K562 (cell line): ENCODE measurements around the gene SBF1. TPM values are rescaled to one million over a fixed set of nuclear protein-coding genes. Genes with fewer than 3 reads are reported as not detected.

Experiments
- ATAC-seq: fragments of 200-7000 bp; cut with Tn5 transposase; 3 replicates; pipeline ENCODE4 v1.9.1; 2020; ENCODE audit warnings: moderate library complexity
- BruUV-seq: library from RNA; stranded (reverse); fragments of 400-500 nt; replicated peaks from 2 replicates; lab custom pipeline; 2021; lab: Mats Ljungman, UMichigan
- CTCF ChIA-PET: fragments of 300-600 bp; formaldehyde crosslinking; extraction: SDS; loops from one replicate; lab custom pipeline; 2021; ENCODE audit warnings: low intra/inter-chr PET ratio; lab: Yijun Ruan, JAX
- POLR2A ChIA-PET: fragments of 300-600, 350-650 bp; sonication (Branson Sonifier 250); formaldehyde crosslinking; extraction: SDS; loops from one replicate; lab custom pipeline; 2021; ENCODE audit warnings: antibody characterized with exemption, inconsistent platforms; lab: Yijun Ruan, JAX
- DNase-seq, 4 experiments: peaks; one replicate each; pipeline versions ENCODE4 v3.0.0 to v3.0.0-alpha.2; 2011 to 2018; ENCODE audit warnings: low spot score in 3 of 4, mixed read lengths in 3 of 4; ENCODE audit errors: extremely low read depth in 1 of 4
- FAIRE-seq: peaks from 2 replicates; lab custom pipeline; 2011; peaks lifted over from hg19 to GRCh38; lab: Jason Lieb, UNC
- H2AFZ ChIP-seq: 2 replicates; pipeline ENCODE4 v1.6.0; 2011; ENCODE audit warnings: low read depth, low read length, control low read depth, inconsistent platforms
- H3K27ac ChIP-seq: fragments of 200-600 bp; 3 replicates; pipeline ENCODE4 v1.8.0; 2011; ENCODE audit warnings: low read depth, mild to moderate bottlenecking, control low read depth, inconsistent platforms, low read length, moderate library complexity, mixed read lengths; ENCODE audit errors: extremely low read depth
- H3K27me3 ChIP-seq, 2 experiments: fragments of 300-600 bp in 1 of 2; 2 replicates in 1 of 2; 3 replicates in 1 of 2; pipeline versions ENCODE4 v1.6.0 to v1.8.0; 2011; ENCODE audit warnings: inconsistent platforms in 2 of 2, low read length in 2 of 2, mild to moderate bottlenecking in 1 of 2, mixed read lengths in 1 of 2, moderate library complexity in 1 of 2; ENCODE audit not compliant: control insufficient read depth in 2 of 2, insufficient read depth in 2 of 2
- H3K36me3 ChIP-seq: fragments of 300-600 bp; 3 replicates; pipeline ENCODE4 v1.8.0; 2011; ENCODE audit warnings: mild to moderate bottlenecking, low read length, inconsistent platforms; ENCODE audit not compliant: control insufficient read depth, insufficient read depth
- H3K4me1 ChIP-seq, 2 experiments: fragments of 200-600 bp in 1 of 2; replicated peaks in 1 of 2; 2 replicates in 1 of 2; 3 replicates in 1 of 2; pipeline versions ENCODE4 v1.5.1 to v1.8.0; 2011; ENCODE audit warnings: inconsistent platforms in 2 of 2, low read length in 2 of 2, mild to moderate bottlenecking in 1 of 2, mixed read lengths in 1 of 2, moderate library complexity in 1 of 2; ENCODE audit not compliant: control insufficient read depth in 2 of 2, insufficient read depth in 2 of 2
- H3K4me2 ChIP-seq: 2 replicates; pipeline ENCODE4 v1.6.1; 2011; ENCODE audit warnings: low read length, control low read depth, inconsistent platforms, mixed read lengths; ENCODE audit not compliant: insufficient read depth
- H3K4me3 ChIP-seq: fragments of 200-600 bp; sonication (generic), shearing (Covaris generic); 2 replicates; pipeline ENCODE4 v1.5.1; 2016; ENCODE audit warnings: control low read depth, inconsistent platforms
- H3K79me2 ChIP-seq: fragments of 200-600 bp; 3 replicates; pipeline ENCODE4 v1.8.0; 2011; ENCODE audit warnings: low read length, inconsistent platforms; ENCODE audit not compliant: control insufficient read depth, insufficient read depth
- H3K9ac ChIP-seq, 2 experiments: 2 replicates each; pipeline versions ENCODE4 v1.6.0 to v1.6.1; 2011; ENCODE audit warnings: low read depth in 2 of 2, low read length in 2 of 2, control low read depth in 1 of 2, inconsistent platforms in 1 of 2, mild to moderate bottlenecking in 1 of 2, mixed read lengths in 1 of 2; ENCODE audit not compliant: insufficient read depth in 1 of 2
- H3K9me1 ChIP-seq: one replicate; pipeline ENCODE4 v1.6.0; 2011; ENCODE audit warnings: inconsistent platforms, mild to moderate bottlenecking, low read length, moderate library complexity; ENCODE audit not compliant: control insufficient read depth, insufficient read depth
- H3K9me3 ChIP-seq: replicated peaks from 2 replicates; pipeline ENCODE4 v1.5.1; 2011; ENCODE audit warnings: low read depth, low read length, inconsistent platforms; ENCODE audit not compliant: control insufficient read depth, insufficient read depth
- H4K20me1 ChIP-seq: replicated peaks from 2 replicates; pipeline ENCODE4 v1.6.1; 2011; ENCODE audit warnings: low read length, inconsistent platforms, mixed read lengths; ENCODE audit not compliant: control insufficient read depth, insufficient read depth
- ETV5 ChIP-seq: sonication (generic); formaldehyde crosslinking; IDR thresholded peaks from 2 replicates; pipeline ENCODE4 v1.4.0; 2020; ENCODE audit warnings: low read depth, mild to moderate bottlenecking, missing genetic modification reagents
- SAFB2 ChIP-seq: fragments of 200-400 bp; formaldehyde crosslinking; IDR thresholded peaks from 2 replicates; pipeline ENCODE4 v1.6.1; 2018; ENCODE audit warnings: borderline replicate concordance, low read length, low read depth, moderate library complexity; ENCODE audit not compliant: severe bottlenecking
- TCFL5 ChIP-seq: fragments of 250-450 bp; sonication (Bioruptor Pico); conservative IDR thresholded peaks from 2 replicates; pipeline ENCODE4 v1.6.1; 2021; ENCODE audit warnings: mild to moderate bottlenecking, moderate library complexity, matching md5 sums
- ZNF175 ChIP-seq: fragments of 200-800 bp; sonication (Bioruptor generic); IDR thresholded peaks from 2 replicates; pipeline ENCODE4 v1.6.1; 2016; ENCODE audit warnings: low read depth, mild to moderate bottlenecking, missing genetic modification characterization, missing compliant biosample characterization
- WGBS: fragments of 100-300 bp; shearing (Covaris generic); methylation state at CpG from one replicate; pipeline ENCODE4 v1.1.6; 2016; ENCODE audit warnings: low coverage, mixed read lengths; ENCODE audit not compliant: insufficient coverage; ENCODE audit errors: missing lambda C conversion rate; 5-methylcytosine and 5-hydroxymethylcytosine counted together
- in situ Hi-C: fragments of 300-500 bp; cut with MboI; formaldehyde crosslinking; loops from 4 replicates; pipeline ENCODE4 v1.15.0; 2018; ENCODE audit warnings: inconsistent platforms, mixed read lengths
- intact Hi-C: fragments of 100-400 bp; cut with micrococcal nuclease; formaldehyde crosslinking; loops from 2 replicates; pipeline ENCODE4 v1.14.2; 2022
- polyA plus RNA-seq, 8 experiments: library from polyadenylated mRNA; depleted of rRNA in 4 of 8; stranded (reverse) in 5 of 8; unstranded in 3 of 8; fragments of >200 nt; fragmentation: Nextera tagmentation in 2 of 8; fragmentation: Illumina TruSeq in 1 of 8; extraction: Ambion mirVana in 2 of 8; extraction: Trizol in 1 of 8; gene quantifications; 2 replicates each; pipeline versions ENCODE4 v1.2.1 to v1.2.3, GENCODE V29; 2011 to 2014; ENCODE audit warnings: inconsistent platforms in 1 of 8, missing spikeins in 1 of 8
- total RNA-seq, 7 experiments: library from RNA; depleted of rRNA in 6 of 7; stranded (reverse); fragments of >200 nt in 6 of 7; fragmentation: Illumina TruSeq in 2 of 7; extraction: Trizol in 2 of 7; gene quantifications; 2 replicates each; pipeline versions ENCODE4 v1.2.1 to v1.2.3, GENCODE V29; 2011 to 2021; ENCODE audit warnings: low replicate concordance in 1 of 7
- TF ChIP-seq, protein P1 (sequence below): sonication (generic); formaldehyde crosslinking; IDR thresholded peaks from 2 replicates; pipeline ENCODE4 v1.8.1; 2023; ENCODE audit warnings: mild to moderate bottlenecking, missing genetic modification reagents, moderate library complexity
- TF ChIP-seq, protein P2 (sequence below): fragments of 450-650 bp; IDR thresholded peaks from 2 replicates; pipeline ENCODE4 v1.6.1; 2016; ENCODE audit warnings: antibody characterized with exemption
- TF ChIP-seq, protein P3 (sequence below): fragments of 250-450 bp; sonication (Bioruptor Pico); IDR thresholded peaks from 2 replicates; pipeline ENCODE4 v1.8.0; 2021; ENCODE audit warnings: moderate library complexity, mild to moderate bottlenecking, inconsistent platforms
- TF ChIP-seq, protein P4 (sequence below): sonication (generic); formaldehyde crosslinking; IDR thresholded peaks from 2 replicates; pipeline ENCODE4 v1.8.0; 2022; ENCODE audit warnings: mild to moderate bottlenecking, missing genetic modification reagents

Gene SBF1
- total and polyA plus RNA-seq, 9 of the 15 experiments (the other 6 are each of a cell fraction or from before 2014, with no cell fraction given) = 0.44 to 50.4 (median 11.4) TPM

DNA sequence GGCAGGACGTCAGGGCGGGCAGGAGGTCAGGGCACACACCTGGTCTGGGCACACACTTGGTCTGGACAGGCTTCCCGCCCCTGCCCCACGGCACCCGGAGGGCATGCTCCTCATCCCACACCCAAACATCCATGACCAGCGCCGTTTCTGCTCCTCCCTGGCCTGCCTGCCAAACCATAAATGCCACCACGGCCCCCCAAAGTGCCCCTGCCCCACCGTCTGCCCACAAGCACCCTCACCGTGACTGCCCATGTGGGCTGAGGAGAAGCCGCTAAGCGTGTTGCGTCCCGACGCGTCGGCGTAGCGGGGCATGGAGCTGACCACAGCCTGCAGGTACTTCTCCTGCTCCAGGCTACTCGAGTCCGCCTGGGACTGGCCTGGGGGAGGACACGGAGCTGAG, 15.8 kb downstream of the SBF1 start:
- H3K27ac ChIP-seq = no peak overlapping the region
- no peak overlapping the region for H3K9ac ChIP-seq
- in situ Hi-C loops (no loop called here), intact Hi-C loops (no loop called here)
- H3K9me3 ChIP-seq = no peaks in the 10 kb centered on the region
- H2AFZ ChIP-seq = no peak overlapping the region
- FAIRE-seq (no peak), DNase-seq (no peak), ATAC-seq (no peak)
- no peak overlapping the region for H3K4me3 ChIP-seq
- CTCF ChIA-PET = no interaction called here
- H3K4me1 ChIP-seq = peaks cover 0 to 4% of the 10 kb centered on the region in 2 experiments; a peak in 1 of 5 replicates
- WGBS = 91% methylated on average over 11 of the region's 22 CpGs
- peaks cover 62% of the 10 kb centered on the region; the same call in 1 of the 3 replicates for H3K36me3 ChIP-seq
- H3K27me3 ChIP-seq = no peaks in the 10 kb centered on the region
- no peak overlapping the region for H3K4me2 ChIP-seq
- H3K79me2 ChIP-seq = no peaks in the 10 kb centered on the region
- TF ChIP-seq, protein P1, sequence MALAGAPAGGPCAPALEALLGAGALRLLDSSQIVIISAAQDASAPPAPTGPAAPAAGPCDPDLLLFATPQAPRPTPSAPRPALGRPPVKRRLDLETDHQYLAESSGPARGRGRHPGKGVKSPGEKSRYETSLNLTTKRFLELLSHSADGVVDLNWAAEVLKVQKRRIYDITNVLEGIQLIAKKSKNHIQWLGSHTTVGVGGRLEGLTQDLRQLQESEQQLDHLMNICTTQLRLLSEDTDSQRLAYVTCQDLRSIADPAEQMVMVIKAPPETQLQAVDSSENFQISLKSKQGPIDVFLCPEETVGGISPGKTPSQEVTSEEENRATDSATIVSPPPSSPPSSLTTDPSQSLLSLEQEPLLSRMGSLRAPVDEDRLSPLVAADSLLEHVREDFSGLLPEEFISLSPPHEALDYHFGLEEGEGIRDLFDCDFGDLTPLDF (CRISPR knock-in tag) = no peak
- no peak for TF ChIP-seq ETV5 (CRISPR knock-in tag)
- no peak for TF ChIP-seq SAFB2
- no peak for TF ChIP-seq TCFL5 (CRISPR knock-in tag)
- TF ChIP-seq, protein P2, sequence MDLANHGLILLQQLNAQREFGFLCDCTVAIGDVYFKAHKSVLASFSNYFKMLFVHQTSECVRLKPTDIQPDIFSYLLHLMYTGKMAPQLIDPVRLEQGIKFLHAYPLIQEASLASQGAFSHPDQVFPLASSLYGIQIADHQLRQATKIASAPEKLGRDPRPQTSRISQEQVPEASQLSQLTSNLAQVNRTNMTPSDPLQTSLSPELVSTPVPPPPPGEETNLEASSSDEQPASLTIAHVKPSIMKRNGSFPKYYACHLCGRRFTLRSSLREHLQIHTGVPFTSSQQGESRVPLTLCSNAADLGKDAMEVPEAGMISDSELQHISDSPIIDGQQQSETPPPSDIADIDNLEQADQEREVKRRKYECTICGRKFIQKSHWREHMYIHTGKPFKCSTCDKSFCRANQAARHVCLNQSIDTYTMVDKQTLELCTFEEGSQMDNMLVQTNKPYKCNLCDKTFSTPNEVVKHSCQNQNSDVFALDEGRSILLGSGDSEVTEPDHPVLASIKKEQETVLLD = no peak
- TF ChIP-seq, protein P3, sequence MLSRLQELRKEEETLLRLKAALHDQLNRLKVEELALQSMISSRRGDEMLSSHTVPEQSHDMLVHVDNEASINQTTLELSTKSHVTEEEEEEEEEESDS (CRISPR knock-in tag) = no peak
- TF ChIP-seq, protein P4, sequence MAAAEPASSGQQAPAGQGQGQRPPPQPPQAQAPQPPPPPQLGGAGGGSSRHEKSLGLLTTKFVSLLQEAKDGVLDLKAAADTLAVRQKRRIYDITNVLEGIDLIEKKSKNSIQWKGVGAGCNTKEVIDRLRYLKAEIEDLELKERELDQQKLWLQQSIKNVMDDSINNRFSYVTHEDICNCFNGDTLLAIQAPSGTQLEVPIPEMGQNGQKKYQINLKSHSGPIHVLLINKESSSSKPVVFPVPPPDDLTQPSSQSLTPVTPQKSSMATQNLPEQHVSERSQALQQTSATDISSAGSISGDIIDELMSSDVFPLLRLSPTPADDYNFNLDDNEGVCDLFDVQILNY (CRISPR knock-in tag) = no peak
- no peak for TF ChIP-seq ZNF175
- H3K9me1 ChIP-seq = no peaks in the 10 kb centered on the region
- no TSS peak for BruUV-seq
- POLR2A ChIA-PET = interaction anchor here (0.6 to 0.7 kb wide), 2 partner anchors 9 to 26 kb away, joined by 3 read pairs; no protein-coding TSS in a partner anchor
- H4K20me1 ChIP-seq = no peaks in the 10 kb centered on the region
